Activated CD4-positive, alpha-beta T cell treated with anti-CD3 and anti-CD28 coated beads, Interleukin-2, amount 50 U/mL, for 24 hours (primary cell): ENCODE results near the gene SHANK1.
A peak's percentile ranks its signal among the peaks of the same experiment; 100 is the strongest.

ENCODE experiments used
- DNase-seq, 2 donors: peaks; one replicate each; pipeline ENCODE4 v3.0.0-alpha.2; 2020; ENCODE audit warnings: low read depth in 1 of 2, low spot score in 1 of 2

Gene SHANK1

GRCh38 chr19:50693064-50693975, 26.3 kb downstream of the SHANK1 start:
- no peak for DNase-seq

GRCh38 chr19:50690439-50690838, 29.2 kb downstream of the SHANK1 start:
- DNase-seq, result no peak

- no peak for DNase-seq
These were observed 30.8 kb downstream of the SHANK1 start for GRCh38 chr19:50688766-50689165.

GRCh38 chr19:50686310-50687032, 33.1 kb downstream of the SHANK1 start:
- DNase-seq, result no peak

GRCh38 chr19:50679177-50680125, 40.2 kb downstream of the SHANK1 start:
- peak; percentile 57 to 65 for DNase-seq

GRCh38 chr19:50678323-50678722, 41.3 kb downstream of the SHANK1 start:
- no peak for DNase-seq

- no peak for DNase-seq
These were observed 42.0 kb downstream of the SHANK1 start for GRCh38 chr19:50677636-50678035.

- DNase-seq, result no peak
These were observed 42.9 kb downstream of the SHANK1 start for GRCh38 chr19:50676625-50677197.

GRCh38 chr19:50673118-50673517, 46.5 kb downstream of the SHANK1 start:
- DNase-seq, result no peak

GRCh38 chr19:50670102-50670380, 49.6 kb downstream of the SHANK1 start:
- no peak for DNase-seq

- DNase-seq, result peak; percentile 6 to 16
These were observed 50.1 kb downstream of the SHANK1 start for GRCh38 chr19:50669302-50670101.

GRCh38 chr19:50668879-50669278, 50.7 kb downstream of the SHANK1 start:
- no peak for DNase-seq

GRCh38 chr19:50668416-50668815, 51.2 kb downstream of the SHANK1 start:
- DNase-seq, result no peak

- no peak for DNase-seq
These were observed 51.8 kb downstream of the SHANK1 start for GRCh38 chr19:50667759-50668231.

- no peak for DNase-seq
These were observed 52.3 kb downstream of the SHANK1 start for GRCh38 chr19:50667177-50667758.

GRCh38 chr19:50666346-50667176, 53.0 kb downstream of the SHANK1 start:
- no peak for DNase-seq

- no peak for DNase-seq
These were observed 55.4 kb downstream of the SHANK1 start for GRCh38 chr19:50664204-50664603.

GRCh38 chr19:50663482-50663790, 56.2 kb downstream of the SHANK1 start:
- DNase-seq, result no peak
